Mammary epithelial cell (primary cell): ENCODE results near the gene TP53TG3F.
"Not testable (repeated sequence)": the region's sequence is repeated elsewhere in the genome, so short reads cannot be mapped to it uniquely, and the experiment has no call there.

Source experiments
- EZH2 ChIP-seq: IDR thresholded peaks from 2 replicates; pipeline ENCODE4 v1.6.1; 2012; ENCODE audit warnings: low read length, inconsistent platforms, borderline replicate concordance
- TF ChIP-seq, protein P1 (sequence below), 2 donors: IDR thresholded peaks in 1 of 2; conservative IDR thresholded peaks in 1 of 2; 2 replicates each; pipeline ENCODE4 v1.5.1; 2011 to 2012; ENCODE audit warnings: inconsistent platforms in 2 of 2, low read length in 2 of 2, mild to moderate bottlenecking in 2 of 2, control low read depth in 1 of 2, low read depth in 1 of 2; ENCODE audit not compliant: insufficient read depth in 1 of 2; ENCODE audit errors: extremely low read depth in 1 of 2

DNA sequence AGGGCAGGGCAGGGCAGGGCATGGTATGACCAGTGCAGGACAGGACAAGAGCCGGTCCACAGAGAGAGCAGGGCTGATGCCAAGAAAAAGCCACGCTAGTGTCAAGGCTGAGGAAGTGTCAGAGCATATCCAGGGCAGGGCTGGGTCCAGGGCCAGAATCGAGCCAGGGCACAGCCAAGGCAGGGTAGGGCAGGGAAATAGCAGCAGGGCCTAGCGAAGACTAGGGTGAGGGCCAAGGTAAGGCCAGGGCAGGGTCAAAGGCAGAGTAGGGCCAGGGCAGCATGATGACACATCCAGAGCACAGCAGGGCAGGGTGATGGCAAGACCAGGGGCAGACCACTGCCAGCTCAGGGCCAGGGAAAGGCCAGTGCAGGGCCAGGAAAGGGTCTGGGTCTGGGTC is 49.7 kb downstream of the TP53TG3F start:
- not testable (repeated sequence) for TF ChIP-seq EZH2
- TF ChIP-seq, protein P1, sequence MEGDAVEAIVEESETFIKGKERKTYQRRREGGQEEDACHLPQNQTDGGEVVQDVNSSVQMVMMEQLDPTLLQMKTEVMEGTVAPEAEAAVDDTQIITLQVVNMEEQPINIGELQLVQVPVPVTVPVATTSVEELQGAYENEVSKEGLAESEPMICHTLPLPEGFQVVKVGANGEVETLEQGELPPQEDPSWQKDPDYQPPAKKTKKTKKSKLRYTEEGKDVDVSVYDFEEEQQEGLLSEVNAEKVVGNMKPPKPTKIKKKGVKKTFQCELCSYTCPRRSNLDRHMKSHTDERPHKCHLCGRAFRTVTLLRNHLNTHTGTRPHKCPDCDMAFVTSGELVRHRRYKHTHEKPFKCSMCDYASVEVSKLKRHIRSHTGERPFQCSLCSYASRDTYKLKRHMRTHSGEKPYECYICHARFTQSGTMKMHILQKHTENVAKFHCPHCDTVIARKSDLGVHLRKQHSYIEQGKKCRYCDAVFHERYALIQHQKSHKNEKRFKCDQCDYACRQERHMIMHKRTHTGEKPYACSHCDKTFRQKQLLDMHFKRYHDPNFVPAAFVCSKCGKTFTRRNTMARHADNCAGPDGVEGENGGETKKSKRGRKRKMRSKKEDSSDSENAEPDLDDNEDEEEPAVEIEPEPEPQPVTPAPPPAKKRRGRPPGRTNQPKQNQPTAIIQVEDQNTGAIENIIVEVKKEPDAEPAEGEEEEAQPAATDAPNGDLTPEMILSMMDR (conservative IDR thresholded peaks at IDR 0.05 in 1 of 2, IDR thresholded peaks at IDR 0.05 in 1 of 2; ENCODE audit: extremely low read depth in 1 of 2, insufficient read depth in 1 of 2, low read depth in 1 of 2, low read length in 2 of 2): not testable (repeated sequence)
